ENCODE results near the gene PLA2G2C. TPM values are rescaled to one million over a fixed set of nuclear protein-coding genes. Genes with fewer than 3 reads are reported as not detected.
"Not testable (repeated sequence)": the region's sequence is repeated elsewhere in the genome, so short reads cannot be mapped to it uniquely, and the experiment has no call there.

Gene PLA2G2C
- total RNA-seq, 1 experiment from 2014 or later, result not detected

DNA sequence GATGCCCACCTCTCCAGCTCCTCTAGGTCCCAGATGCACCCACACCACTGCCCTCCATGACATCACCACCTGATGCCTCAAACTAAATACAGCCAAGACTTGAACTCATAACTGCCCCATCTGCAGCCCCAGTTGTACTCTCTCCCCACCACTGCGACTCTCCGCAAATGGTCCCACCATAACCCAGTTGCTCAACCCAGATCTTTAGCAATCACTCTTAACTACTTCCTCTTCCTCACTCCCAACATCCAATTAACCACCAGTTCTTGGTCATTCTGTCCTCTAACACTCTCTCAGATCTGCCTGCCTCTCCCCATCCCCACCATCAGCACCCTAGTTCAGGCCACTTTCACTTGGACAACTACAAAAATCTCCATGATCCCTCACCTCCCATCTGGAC is 36.8 kb upstream of the PLA2G2C start:
- Mint-ChIP-seq H3K27me3 (ENCODE audit: low read depth) (peaks cover 43% of the 10 kb centered on the region), H3K9me3 (no peaks in the 10 kb centered on the region), H3K36me3 (no peaks in the 10 kb centered on the region), H3K4me3 (no peak overlapping the region), H3K27ac (no peak overlapping the region), H3K4me1 (peaks cover 21% of the 10 kb centered on the region)
- ATAC-seq (no peak), DNase-seq (ENCODE audit: low spot score) (no peak)
- TF ChIP-seq, protein P1, sequence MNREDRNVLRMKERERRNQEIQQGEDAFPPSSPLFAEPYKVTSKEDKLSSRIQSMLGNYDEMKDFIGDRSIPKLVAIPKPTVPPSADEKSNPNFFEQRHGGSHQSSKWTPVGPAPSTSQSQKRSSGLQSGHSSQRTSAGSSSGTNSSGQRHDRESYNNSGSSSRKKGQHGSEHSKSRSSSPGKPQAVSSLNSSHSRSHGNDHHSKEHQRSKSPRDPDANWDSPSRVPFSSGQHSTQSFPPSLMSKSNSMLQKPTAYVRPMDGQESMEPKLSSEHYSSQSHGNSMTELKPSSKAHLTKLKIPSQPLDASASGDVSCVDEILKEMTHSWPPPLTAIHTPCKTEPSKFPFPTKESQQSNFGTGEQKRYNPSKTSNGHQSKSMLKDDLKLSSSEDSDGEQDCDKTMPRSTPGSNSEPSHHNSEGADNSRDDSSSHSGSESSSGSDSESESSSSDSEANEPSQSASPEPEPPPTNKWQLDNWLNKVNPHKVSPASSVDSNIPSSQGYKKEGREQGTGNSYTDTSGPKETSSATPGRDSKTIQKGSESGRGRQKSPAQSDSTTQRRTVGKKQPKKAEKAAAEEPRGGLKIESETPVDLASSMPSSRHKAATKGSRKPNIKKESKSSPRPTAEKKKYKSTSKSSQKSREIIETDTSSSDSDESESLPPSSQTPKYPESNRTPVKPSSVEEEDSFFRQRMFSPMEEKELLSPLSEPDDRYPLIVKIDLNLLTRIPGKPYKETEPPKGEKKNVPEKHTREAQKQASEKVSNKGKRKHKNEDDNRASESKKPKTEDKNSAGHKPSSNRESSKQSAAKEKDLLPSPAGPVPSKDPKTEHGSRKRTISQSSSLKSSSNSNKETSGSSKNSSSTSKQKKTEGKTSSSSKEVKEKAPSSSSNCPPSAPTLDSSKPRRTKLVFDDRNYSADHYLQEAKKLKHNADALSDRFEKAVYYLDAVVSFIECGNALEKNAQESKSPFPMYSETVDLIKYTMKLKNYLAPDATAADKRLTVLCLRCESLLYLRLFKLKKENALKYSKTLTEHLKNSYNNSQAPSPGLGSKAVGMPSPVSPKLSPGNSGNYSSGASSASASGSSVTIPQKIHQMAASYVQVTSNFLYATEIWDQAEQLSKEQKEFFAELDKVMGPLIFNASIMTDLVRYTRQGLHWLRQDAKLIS (CRISPR knock-in tag; IDR thresholded peaks at IDR 0.05; ENCODE audit: borderline replicate concordance), result no peak
- POLR2A ChIA-PET, result interaction anchor here (0.8 kb wide), 1 partner anchor 67 kb away, joined by 6 read pairs; the partner anchor contains the start of gene VWA5B1
- CTCF ChIA-PET, result interaction anchor here (2.6 to 3.0 kb wide), 2 partner anchors 11 to 208 kb away, joined by 9 to 16 read pairs; no protein-coding TSS in a partner anchor

DNA sequence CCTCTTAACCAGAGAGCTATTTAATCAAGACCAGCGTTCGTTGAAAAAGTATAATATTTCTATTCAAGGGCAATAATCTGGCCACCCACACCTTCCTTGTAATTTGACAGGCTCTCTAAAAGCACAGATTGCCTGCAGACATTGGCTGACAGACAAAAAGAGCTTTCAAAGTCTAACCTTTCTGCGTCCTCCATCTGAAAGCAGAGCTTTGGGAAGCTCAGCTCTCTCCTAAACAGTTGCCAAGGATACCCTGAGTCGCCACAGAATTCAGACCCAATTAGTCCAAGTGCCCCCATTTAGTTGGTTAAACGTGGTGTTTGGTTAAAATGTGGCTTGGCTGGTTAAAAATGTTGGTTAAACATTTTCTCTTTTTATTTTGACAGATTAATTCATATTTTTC is 33.7 kb upstream of the PLA2G2C start:
- H3K4me1 Mint-ChIP-seq, result peaks cover 14% of the 10 kb centered on the region
- ChIA-PET CTCF (interaction anchor here (0.9 kb wide), 1 partner anchor 211 kb away, joined by 4 read pairs; no protein-coding TSS in a partner anchor), POLR2A (no interaction called here)
- H3K27me3 Mint-ChIP-seq (ENCODE audit: low read depth), result peaks cover 31% of the 10 kb centered on the region
- H3K36me3 Mint-ChIP-seq, result peaks cover 4% of the 10 kb centered on the region; the same call in 1 of the 2 replicates
- no peak overlapping the region for H3K4me3 Mint-ChIP-seq
- no peak overlapping the region for H3K27ac Mint-ChIP-seq
- ATAC-seq (no peak), DNase-seq (ENCODE audit: low spot score) (no peak)
- TF ChIP-seq ZNF671 (CRISPR knock-in tag; IDR thresholded peaks at IDR 0.05), result no peak
- TF ChIP-seq FOXJ3 (CRISPR knock-in tag; IDR thresholded peaks at IDR 0.05; ENCODE audit: borderline replicate concordance), result no peak
- TF ChIP-seq, protein P2, sequence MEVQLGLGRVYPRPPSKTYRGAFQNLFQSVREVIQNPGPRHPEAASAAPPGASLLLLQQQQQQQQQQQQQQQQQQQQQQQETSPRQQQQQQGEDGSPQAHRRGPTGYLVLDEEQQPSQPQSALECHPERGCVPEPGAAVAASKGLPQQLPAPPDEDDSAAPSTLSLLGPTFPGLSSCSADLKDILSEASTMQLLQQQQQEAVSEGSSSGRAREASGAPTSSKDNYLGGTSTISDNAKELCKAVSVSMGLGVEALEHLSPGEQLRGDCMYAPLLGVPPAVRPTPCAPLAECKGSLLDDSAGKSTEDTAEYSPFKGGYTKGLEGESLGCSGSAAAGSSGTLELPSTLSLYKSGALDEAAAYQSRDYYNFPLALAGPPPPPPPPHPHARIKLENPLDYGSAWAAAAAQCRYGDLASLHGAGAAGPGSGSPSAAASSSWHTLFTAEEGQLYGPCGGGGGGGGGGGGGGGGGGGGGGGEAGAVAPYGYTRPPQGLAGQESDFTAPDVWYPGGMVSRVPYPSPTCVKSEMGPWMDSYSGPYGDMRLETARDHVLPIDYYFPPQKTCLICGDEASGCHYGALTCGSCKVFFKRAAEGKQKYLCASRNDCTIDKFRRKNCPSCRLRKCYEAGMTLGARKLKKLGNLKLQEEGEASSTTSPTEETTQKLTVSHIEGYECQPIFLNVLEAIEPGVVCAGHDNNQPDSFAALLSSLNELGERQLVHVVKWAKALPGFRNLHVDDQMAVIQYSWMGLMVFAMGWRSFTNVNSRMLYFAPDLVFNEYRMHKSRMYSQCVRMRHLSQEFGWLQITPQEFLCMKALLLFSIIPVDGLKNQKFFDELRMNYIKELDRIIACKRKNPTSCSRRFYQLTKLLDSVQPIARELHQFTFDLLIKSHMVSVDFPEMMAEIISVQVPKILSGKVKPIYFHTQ (CRISPR knock-in tag; IDR thresholded peaks at IDR 0.05), result no peak
- TF ChIP-seq JUN (CRISPR knock-in tag; IDR thresholded peaks at IDR 0.05), result no peak
- no peak for TF ChIP-seq ZNF263 (CRISPR knock-in tag; IDR thresholded peaks at IDR 0.05; ENCODE audit: low read depth)
- TF ChIP-seq ZBTB21 (CRISPR knock-in tag; IDR thresholded peaks at IDR 0.05; ENCODE audit: borderline replicate concordance), result no peak
- TF ChIP-seq SMAD3 (CRISPR knock-in tag; IDR thresholded peaks at IDR 0.05; ENCODE audit: borderline replicate concordance), result no peak
- TF ChIP-seq ETV6 (CRISPR knock-in tag; IDR thresholded peaks at IDR 0.05), result no peak
- TF ChIP-seq TP53 (CRISPR knock-in tag; IDR thresholded peaks at IDR 0.05), result no peak
- no peak for TF ChIP-seq RORB (CRISPR knock-in tag; IDR thresholded peaks at IDR 0.05)
- no peak for TF ChIP-seq ZNF317 (CRISPR knock-in tag; IDR thresholded peaks at IDR 0.05; ENCODE audit: borderline replicate concordance, low read depth)
- TF ChIP-seq TCF7 (CRISPR knock-in tag; IDR thresholded peaks at IDR 0.05; ENCODE audit: low read depth), result no peak
- peaks cover 13% of the 10 kb centered on the region for H3K9me3 Mint-ChIP-seq

DNA sequence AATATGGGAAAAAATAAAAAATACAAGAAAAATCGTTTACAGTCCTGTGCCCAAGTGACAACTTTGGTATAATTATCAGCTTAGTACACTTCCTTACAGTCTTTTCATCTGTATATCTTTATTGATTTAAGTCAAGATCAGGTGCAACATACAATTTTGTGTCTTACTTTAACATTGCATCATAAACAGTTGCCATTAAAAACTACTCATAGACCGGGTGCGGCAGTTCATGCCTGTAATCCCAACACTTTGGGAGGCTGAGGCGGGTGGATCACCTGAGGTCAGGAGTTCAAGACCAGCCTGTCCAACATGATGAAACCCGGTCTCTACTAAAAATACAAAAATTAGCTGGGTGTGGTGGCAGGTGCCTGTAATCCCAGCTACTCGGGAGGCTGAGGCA is 32.7 kb upstream of the PLA2G2C start:
- peaks cover 22% of the 10 kb centered on the region for H3K27me3 Mint-ChIP-seq (ENCODE audit: low read depth)
- POLR2A ChIA-PET, result interaction anchor here (0.6 kb wide), 1 partner anchor 300 kb away, joined by 9 read pairs; no protein-coding TSS in a partner anchor
- not testable (repeated sequence) for H3K27ac Mint-ChIP-seq; DNase-seq (ENCODE audit: low spot score); ATAC-seq; H3K4me3 Mint-ChIP-seq; H3K36me3 Mint-ChIP-seq
- CTCF ChIA-PET, result interaction anchor here (0.9 to 1.5 kb wide), 3 partner anchors 142 to 274 kb away, joined by 3 read pairs; no protein-coding TSS in a partner anchor
- peaks cover 13% of the 10 kb centered on the region for H3K9me3 Mint-ChIP-seq
- peaks cover 13% of the 10 kb centered on the region for H3K4me1 Mint-ChIP-seq

Data from WTC11 (cell line).